IMR-90 (cell line): ENCODE results near the gene LAMTOR4. TPM values are rescaled to one million over a fixed set of nuclear protein-coding genes. Genes with fewer than 3 reads are reported as not detected.

ENCODE experiments used
- ATAC-seq: fragments of 200-7000 bp; cut with Tn5 transposase; 2 replicates; pipeline ENCODE4 v1.9.1; 2020; ENCODE audit warnings: low read depth, mild to moderate bottlenecking, moderate library complexity
- BruUV-seq: library from RNA; stranded (reverse); fragments of 400-500 nt; replicated peaks from 2 replicates; lab custom pipeline; 2021; lab: Mats Ljungman, UMichigan
- CTCF ChIA-PET: fragments of 300-600 bp; formaldehyde crosslinking; extraction: SDS; loops from one replicate; lab custom pipeline; 2021; ENCODE audit warnings: antibody characterized with exemption; lab: Yijun Ruan, JAX
- POLR2A ChIA-PET: fragments of 300-600 bp; sonication (Branson Sonifier 250); formaldehyde crosslinking; loops from one replicate; lab custom pipeline; 2022; ENCODE audit warnings: antibody characterized with exemption; ENCODE audit not compliant: unreplicated experiment; lab: Charles Lee
- DNase-seq: peaks from one replicate; pipeline ENCODE4 v3.0.0; 2013
- H2AFZ ChIP-seq: replicated peaks from 2 replicates; pipeline ENCODE3; 2013; ENCODE audit warnings: low read length, mild to moderate bottlenecking; ENCODE audit not compliant: poor library complexity
- H2AK5ac ChIP-seq: 2 replicates; pipeline ENCODE4 v1.6.1; 2013; ENCODE audit warnings: low read depth, low read length, inconsistent platforms
- H2AK9ac ChIP-seq: replicated peaks from 2 replicates; pipeline ENCODE3; 2013; ENCODE audit warnings: mild to moderate bottlenecking, low read depth, low read length, moderate library complexity; ENCODE audit not compliant: poor library complexity
- H2BK120ac ChIP-seq: 2 replicates; pipeline ENCODE4 v1.6.1; 2013; ENCODE audit warnings: low read depth, low read length, inconsistent platforms
- H2BK15ac ChIP-seq: 3 replicates; pipeline ENCODE4 v1.6.1; 2013; ENCODE audit warnings: low read depth, low read length, inconsistent platforms
- H2BK20ac ChIP-seq: 2 replicates; pipeline ENCODE4 v1.6.1; 2013; ENCODE audit warnings: low read depth, mild to moderate bottlenecking, inconsistent platforms, low read length, moderate library complexity
- H2BK5ac ChIP-seq: 2 replicates; pipeline ENCODE4 v1.6.1; 2013; ENCODE audit warnings: mild to moderate bottlenecking, low read depth, low read length, inconsistent platforms; ENCODE audit not compliant: poor library complexity, severe bottlenecking
- H3K14ac ChIP-seq: replicated peaks from 2 replicates; pipeline ENCODE4 v1.6.1; 2013; ENCODE audit warnings: low read depth, low read length, inconsistent platforms
- H3K18ac ChIP-seq: 2 replicates; pipeline ENCODE4 v1.6.1; 2013; ENCODE audit warnings: low read depth, low read length, control low read depth
- H3K23ac ChIP-seq: 2 replicates; pipeline ENCODE4 v1.6.1; 2013; ENCODE audit warnings: low read depth, low read length, inconsistent platforms
- H3K27ac ChIP-seq: 2 replicates; pipeline ENCODE4 v1.5.1; 2013; ENCODE audit warnings: mild to moderate bottlenecking, control low read depth, low read length; ENCODE audit not compliant: insufficient read depth
- H3K27me3 ChIP-seq: 2 replicates; pipeline ENCODE4 v1.6.1; 2013; ENCODE audit warnings: low read length; ENCODE audit not compliant: control insufficient read depth, insufficient read depth
- H3K36me3 ChIP-seq: 2 replicates; pipeline ENCODE4 v1.6.1; 2013; ENCODE audit warnings: low read length, mixed read lengths; ENCODE audit not compliant: control insufficient read depth, insufficient read depth
- H3K4ac ChIP-seq: 2 replicates; pipeline ENCODE4 v1.6.1; 2013; ENCODE audit warnings: low read depth, low read length, inconsistent platforms
- H3K4me1 ChIP-seq: 2 replicates; pipeline ENCODE4 v1.6.1; 2013; ENCODE audit warnings: low read length, mixed read lengths; ENCODE audit not compliant: control insufficient read depth, insufficient read depth
- H3K4me2 ChIP-seq: 2 replicates; pipeline ENCODE4 v1.6.1; 2013; ENCODE audit warnings: low read depth, mild to moderate bottlenecking, control low read depth, low read length, moderate library complexity
- H3K4me3 ChIP-seq: 2 replicates; pipeline ENCODE4 v1.5.1; 2013; ENCODE audit warnings: low read depth, mild to moderate bottlenecking, control low read depth, low read length, moderate library complexity; ENCODE audit not compliant: insufficient read depth
- H3K56ac ChIP-seq: 2 replicates; pipeline ENCODE4 v1.6.1; 2013; ENCODE audit warnings: low read length, inconsistent platforms; ENCODE audit not compliant: insufficient read depth; ENCODE audit errors: extremely low read depth
- H3K79me1 ChIP-seq, 2 experiments: 2 replicates each; pipeline ENCODE4 v1.6.1; 2013; ENCODE audit warnings: low read length in 2 of 2, inconsistent platforms in 1 of 2, low read depth in 1 of 2
- H3K9ac ChIP-seq: 2 replicates; pipeline ENCODE4 v1.6.1; 2013; ENCODE audit warnings: low read depth, low read length, control low read depth
- H3K9me1 ChIP-seq: 2 replicates; pipeline ENCODE4 v1.6.1; 2013; ENCODE audit warnings: low read length, inconsistent platforms; ENCODE audit not compliant: insufficient read depth
- H3K9me3 ChIP-seq: 2 replicates; pipeline ENCODE4 v1.6.1; 2013; ENCODE audit warnings: low read length; ENCODE audit not compliant: control insufficient read depth, insufficient read depth
- H4K20me1 ChIP-seq: 2 replicates; pipeline ENCODE4 v1.6.1; 2013; ENCODE audit warnings: low read length, inconsistent platforms; ENCODE audit not compliant: insufficient read depth
- H4K5ac ChIP-seq: 2 replicates; pipeline ENCODE4 v1.6.1; 2013; ENCODE audit warnings: mild to moderate bottlenecking, low read depth, low read length, control low read depth
- H4K8ac ChIP-seq, 2 experiments: 2 replicates each; pipeline ENCODE4 v1.6.1; 2013; ENCODE audit warnings: low read depth in 2 of 2, low read length in 2 of 2, control low read depth in 1 of 2, inconsistent platforms in 1 of 2
- H4K91ac ChIP-seq: 2 replicates; pipeline ENCODE4 v1.6.1; 2013; ENCODE audit warnings: low read depth, low read length, inconsistent platforms; ENCODE audit not compliant: insufficient read depth
- MAFK ChIP-seq: IDR thresholded peaks from 2 replicates; pipeline ENCODE4 v1.6.1; 2012; ENCODE audit warnings: low read depth, low read length, improper control_type of control experiment
- NFE2L2 ChIP-seq: fragments of 150-350 bp; IDR thresholded peaks from 2 replicates; pipeline ENCODE4 v1.6.1; 2016; ENCODE audit warnings: low read depth, mild to moderate bottlenecking, low read length
- WGBS, 2 experiments: methylation state at CpG; one replicate each; pipeline versions ENCODE4 v1.1.5 to v1.1.7; 2013; ENCODE audit warnings: missing lambda C conversion rate in 2 of 2; ENCODE audit not compliant: insufficient read length in 1 of 2; ENCODE audit errors: extremely low coverage in 2 of 2; 5-methylcytosine and 5-hydroxymethylcytosine counted together
- dilution Hi-C: fragments of 300-500 bp; cut with HindIII; formaldehyde crosslinking; loops from one replicate; pipeline ENCODE4 v1.14.3; 2018; ENCODE audit warnings: low sequenced_read_pairs; ENCODE audit not compliant: unreplicated experiment
- in situ Hi-C: fragments of 300-500 bp; cut with MboI; formaldehyde crosslinking; loops from 3 replicates; pipeline ENCODE4 v1.14.3; 2019; ENCODE audit warnings: low sequenced_read_pairs, inconsistent platforms, mixed read lengths
- intact Hi-C: fragments of 100-400 bp; cut with micrococcal nuclease; formaldehyde crosslinking; loops from 2 replicates; pipeline ENCODE4 v1.10.0; 2022
- polyA plus RNA-seq, 3 experiments: library from polyadenylated mRNA; depleted of rRNA; stranded (reverse); fragments of >200 nt; gene quantifications; 2 replicates each; pipeline ENCODE4 v1.2.3, GENCODE V29; 2012; ENCODE audit warnings: low replicate concordance in 1 of 3
- total RNA-seq: library from RNA; depleted of rRNA; stranded (reverse); fragments of >200 nt; gene quantifications from 2 replicates; pipeline ENCODE4 v1.2.3, GENCODE V29; 2012

Gene LAMTOR4
- total and polyA plus RNA-seq, 2 of the 4 experiments (the other 2 are of a cell fraction): 134 to 268 TPM

GRCh38 chr7:100175296-100175935 lies 26.7 kb downstream of the LAMTOR4 start:
- 92% methylated on average over 8 of the region's 14 CpGs; no CpG with 5 or more reads in 1 of the 2 experiments for WGBS, 2 experiments
- ATAC-seq: no peak
- H3K4me1 ChIP-seq: peaks cover 5% of the 10 kb centered on the region
- H4K8ac ChIP-seq: no peak overlapping the region
- dilution Hi-C loops: no loop called here
- peaks cover 13% of the 10 kb centered on the region for H3K36me3 ChIP-seq
- H2AFZ ChIP-seq: no peak overlapping the region
- H3K56ac ChIP-seq: no peak overlapping the region
- H3K27me3 ChIP-seq: no peaks in the 10 kb centered on the region
- POLR2A ChIA-PET: no interaction called here
- H2BK15ac ChIP-seq: no peak overlapping the region
- H3K23ac ChIP-seq: no peak overlapping the region; the same call in 1 of the 2 replicates
- no peak overlapping the region for H3K9ac ChIP-seq
- H3K9me3 ChIP-seq: no peaks in the 10 kb centered on the region
- peak overlapping the region; percentile 56 for H2AK9ac ChIP-seq
- intact Hi-C loops: no loop called here
- no peak overlapping the region for H3K4me3 ChIP-seq
- H3K18ac ChIP-seq: no peak overlapping the region
- in situ Hi-C loops: no loop called here
- H3K14ac ChIP-seq: no peak overlapping the region
- TF ChIP-seq MAFK (no peak), NFE2L2 (no peak)
- BruUV-seq: no TSS peak
- DNase-seq: no peak
- H2BK5ac ChIP-seq: no peak overlapping the region
- CTCF ChIA-PET: no interaction called here
- H3K4me2 ChIP-seq: no peak overlapping the region
- no peak overlapping the region for H4K91ac ChIP-seq
- no peak overlapping the region for H3K4ac ChIP-seq
- H3K27ac ChIP-seq: no peak overlapping the region
- no peak overlapping the region for H2AK5ac ChIP-seq
- no peaks in the 10 kb centered on the region for H4K20me1 ChIP-seq
- no peak overlapping the region for H2BK120ac ChIP-seq
- H4K5ac ChIP-seq: no peak overlapping the region
- H3K9me1 ChIP-seq: 0 out of 2 replicates have a peak, but pooled peaks cover under 1% of the 10 kb centered on the region
- peaks cover 16 to 22% of the 10 kb centered on the region in 2 experiments for H3K79me1 ChIP-seq
- H2BK20ac ChIP-seq: no peak overlapping the region
